ENCODE measurements around the gene CDHR2.
A peak's percentile ranks its signal among the peaks of the same experiment; 100 is the strongest.

CDHR2 gene

GRCh38 chr5:176625512-176625911 lies 76.4 kb downstream of the CDHR2 start:
- no peak for DNase-seq

- DNase-seq = no peak
Measured at GRCh38 chr5:176625966-176626875, 77.1 kb downstream of the CDHR2 start.

GRCh38 chr5:176626876-176627236 lies 77.7 kb downstream of the CDHR2 start:
- no peak for DNase-seq

- no peak for DNase-seq
Measured at GRCh38 chr5:176627582-176627981, 78.4 kb downstream of the CDHR2 start.

GRCh38 chr5:176628406-176629228 lies 79.5 kb downstream of the CDHR2 start:
- DNase-seq = peak in 1 of 2 experiments; percentile 15

- DNase-seq = no peak
Measured at GRCh38 chr5:176629317-176629852, 80.2 kb downstream of the CDHR2 start.

- peak in 1 of 2 experiments; percentile 15 for DNase-seq
Measured at GRCh38 chr5:176629853-176630680, 80.9 kb downstream of the CDHR2 start, which contains the start of the genes EIF4E1B and SNCB. Gene EIF4E1B (plus strand): TSS chr5:176630675. CDS start chr5:176642788, 12,113 bp downstream. Gene SNCB (minus strand): TSS chr5:176630534. CDS start chr5:176629654, 880 bp downstream.

GRCh38 chr5:176630681-176631222 lies 81.6 kb downstream of the CDHR2 start:
- DNase-seq = no peak

- DNase-seq = no peak
Measured at GRCh38 chr5:176631383-176632200, 82.5 kb downstream of the CDHR2 start.

- no peak for DNase-seq
Measured at GRCh38 chr5:176632745-176633144, 83.6 kb downstream of the CDHR2 start.

GRCh38 chr5:176633598-176633997 lies 84.5 kb downstream of the CDHR2 start:
- DNase-seq = no peak

- no peak for DNase-seq
Measured at GRCh38 chr5:176636426-176636825, 87.3 kb downstream of the CDHR2 start.

GRCh38 chr5:176637556-176637955 lies 88.4 kb downstream of the CDHR2 start:
- no peak for DNase-seq

GRCh38 chr5:176638437-176638836 lies 89.3 kb downstream of the CDHR2 start:
- no peak for DNase-seq

GRCh38 chr5:176639208-176639607 lies 90.1 kb downstream of the CDHR2 start:
- DNase-seq = no peak

GRCh38 chr5:176639981-176640380 lies 90.8 kb downstream of the CDHR2 start:
- DNase-seq = no peak

GRCh38 chr5:176640616-176641015 lies 91.5 kb downstream of the CDHR2 start:
- DNase-seq = no peak

GRCh38 chr5:176642675-176643490 lies 93.7 kb downstream of the CDHR2 start:
- no peak for DNase-seq

GRCh38 chr5:176643491-176644219 lies 94.5 kb downstream of the CDHR2 start:
- no peak for DNase-seq

GRCh38 chr5:176644294-176644693 lies 95.2 kb downstream of the CDHR2 start:
- no peak for DNase-seq

Measured in SW 1271 (cell line).